Measurements from ENCODE around the gene COL4A1.

COL4A1 gene

GRCh38 chr13:110161112-110161882, 145.7 kb downstream of the COL4A1 start:
- DNase-seq (ENCODE audit: low read depth) = no peak

- DNase-seq (ENCODE audit: low read depth) = no peak
These were observed 148.7 kb downstream of the COL4A1 start for GRCh38 chr13:110158226-110158625.

- no peak for DNase-seq (ENCODE audit: low read depth)
These were observed 149.2 kb downstream of the COL4A1 start for GRCh38 chr13:110157718-110158117.

- no peak for DNase-seq (ENCODE audit: low read depth)
These were observed 150.5 kb downstream of the COL4A1 start for GRCh38 chr13:110156301-110157049.

- DNase-seq (ENCODE audit: low read depth) = no peak
These were observed 151.9 kb downstream of the COL4A1 start for GRCh38 chr13:110155072-110155471.

- DNase-seq (ENCODE audit: low read depth) = no peak
These were observed 152.5 kb downstream of the COL4A1 start for GRCh38 chr13:110154410-110154933.

GRCh38 chr13:110152351-110152750, 154.6 kb downstream of the COL4A1 start:
- no peak for DNase-seq (ENCODE audit: low read depth)

GRCh38 chr13:110151462-110151861, 155.5 kb downstream of the COL4A1 start:
- DNase-seq (ENCODE audit: low read depth) = no peak

GRCh38 chr13:110150384-110151101, 156.4 kb downstream of the COL4A1 start:
- no peak for DNase-seq (ENCODE audit: low read depth)

GRCh38 chr13:110149036-110149435, 157.9 kb downstream of the COL4A1 start:
- DNase-seq (ENCODE audit: low read depth) = no peak

- no peak for DNase-seq (ENCODE audit: low read depth)
These were observed 166.9 kb downstream of the COL4A1 start for GRCh38 chr13:110140099-110140498.

GRCh38 chr13:110138700-110139036, 168.3 kb downstream of the COL4A1 start:
- no peak for DNase-seq (ENCODE audit: low read depth)

GRCh38 chr13:110138010-110138699, 168.8 kb downstream of the COL4A1 start:
- no peak for DNase-seq (ENCODE audit: low read depth)

GRCh38 chr13:110137680-110138009, 169.3 kb downstream of the COL4A1 start:
- DNase-seq (ENCODE audit: low read depth) = no peak

GRCh38 chr13:110136660-110137585, 170.0 kb downstream of the COL4A1 start:
- DNase-seq (ENCODE audit: low read depth) = no peak

- DNase-seq (ENCODE audit: low read depth) = no peak
These were observed 170.9 kb downstream of the COL4A1 start for GRCh38 chr13:110135977-110136597.

- no peak for DNase-seq (ENCODE audit: low read depth)
These were observed 172.2 kb downstream of the COL4A1 start for GRCh38 chr13:110134801-110135200.

GRCh38 chr13:110133425-110134235, 173.3 kb downstream of the COL4A1 start:
- DNase-seq (ENCODE audit: low read depth) = no peak

- DNase-seq (ENCODE audit: low read depth) = no peak
These were observed 174.6 kb downstream of the COL4A1 start for GRCh38 chr13:110132225-110132982.

Measured in HS-5 (cell line).